ENCODE results near the gene NANOS2.
"Not testable (repeated sequence)": the region's sequence is repeated elsewhere in the genome, so short reads cannot be mapped to it uniquely, and the experiment has no call there.

The NANOS2 gene

GRCh38 chr19:45873219-45873772 lies 41.3 kb downstream of the NANOS2 start:
- DNase-seq = no peak

DNA sequence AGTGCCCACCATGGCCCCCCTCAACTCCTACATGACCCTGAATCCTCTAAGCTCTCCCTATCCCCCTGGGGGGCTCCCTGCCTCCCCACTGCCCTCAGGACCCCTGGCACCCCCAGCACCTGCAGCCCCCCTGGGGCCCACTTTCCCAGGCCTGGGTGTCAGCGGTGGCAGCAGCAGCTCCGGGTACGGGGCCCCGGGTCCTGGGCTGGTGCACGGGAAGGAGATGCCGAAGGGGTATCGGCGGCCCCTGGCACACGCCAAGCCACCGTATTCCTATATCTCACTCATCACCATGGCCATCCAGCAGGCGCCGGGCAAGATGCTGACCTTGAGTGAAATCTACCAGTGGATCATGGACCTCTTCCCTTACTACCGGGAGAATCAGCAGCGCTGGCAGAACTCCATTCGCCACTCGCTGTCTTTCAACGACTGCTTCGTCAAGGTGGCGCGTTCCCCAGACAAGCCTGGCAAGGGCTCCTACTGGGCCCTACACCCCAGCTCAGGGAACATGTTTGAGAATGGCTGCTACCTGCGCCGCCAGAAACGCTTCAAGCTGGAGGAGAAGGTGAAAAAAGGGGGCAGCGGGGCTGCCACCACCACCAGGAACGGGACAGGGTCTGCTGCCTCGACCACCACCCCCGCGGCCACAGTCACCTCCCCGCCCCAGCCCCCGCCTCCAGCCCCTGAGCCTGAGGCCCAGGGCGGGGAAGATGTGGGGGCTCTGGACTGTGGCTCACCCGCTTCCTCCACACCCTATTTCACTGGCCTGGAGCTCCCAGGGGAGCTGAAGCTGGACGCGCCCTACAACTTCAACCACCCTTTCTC lies 42.3 kb downstream of the NANOS2 start:
- no peak for DNase-seq

GRCh38 chr19:45870798-45871197 lies 43.8 kb downstream of the NANOS2 start:
- DNase-seq = no peak

DNA sequence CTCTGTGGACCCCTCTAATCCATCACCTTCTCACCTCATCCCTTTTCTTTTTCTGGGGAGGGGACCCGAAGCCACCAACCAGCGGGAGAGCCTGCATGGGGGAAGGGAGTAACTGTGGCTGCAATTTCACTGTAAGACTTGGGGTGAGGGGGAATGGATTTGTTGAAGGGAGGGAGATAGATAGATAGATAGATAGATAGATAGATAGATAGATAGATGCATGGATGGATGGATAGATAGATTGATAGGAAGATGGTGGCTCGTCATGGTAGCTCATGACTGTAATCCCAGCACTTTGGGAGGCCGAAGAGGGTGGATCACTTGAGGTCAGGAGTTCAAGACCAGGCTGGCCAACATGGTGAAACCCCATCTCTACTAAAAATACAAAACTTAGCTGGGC lies 47.3 kb downstream of the NANOS2 start:
- DNase-seq = not testable (repeated sequence)

GRCh38 chr19:45866400-45867176 lies 48.0 kb downstream of the NANOS2 start:
- no peak for DNase-seq

- no peak for DNase-seq
These were observed 49.2 kb downstream of the NANOS2 start for GRCh38 chr19:45865269-45865948.

DNA sequence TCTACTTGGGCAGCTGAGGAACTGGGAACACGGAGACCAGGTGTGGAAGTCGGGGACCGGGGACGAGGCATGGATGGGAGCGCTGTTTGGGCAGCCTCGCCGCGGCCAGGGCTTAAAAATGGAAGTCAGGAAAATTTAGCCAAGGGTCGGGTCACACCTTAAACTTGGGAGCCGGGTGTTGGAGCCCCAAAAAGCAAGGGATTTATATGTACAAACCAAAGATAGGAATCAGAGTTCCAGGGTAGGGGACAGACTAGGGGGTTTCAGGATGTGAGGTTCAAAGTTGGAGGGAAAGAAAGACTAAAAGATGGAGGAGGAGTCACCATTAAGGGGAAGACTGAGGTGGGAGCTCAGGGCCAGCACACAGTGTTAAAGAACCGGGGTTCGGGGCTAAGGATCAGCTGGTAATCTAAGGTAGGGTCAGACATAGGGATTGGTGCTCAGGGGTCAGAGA lies 49.9 kb downstream of the NANOS2 start:
- DNase-seq = no peak

- DNase-seq = peak; percentile 16
These were observed 50.5 kb downstream of the NANOS2 start, which contains the start of gene FOXA3 for GRCh38 chr19:45863840-45864628. Gene FOXA3, plus strand, starts transcription at chr19:45864326. Its CDS starts 131 bp downstream, at chr19:45864457.

GRCh38 chr19:45863335-45863839 lies 51.2 kb downstream of the NANOS2 start:
- no peak for DNase-seq

Measured in NCI-H345 (cell line).